ENCODE results near the gene PLCB4. TPM values are rescaled to one million over a fixed set of nuclear protein-coding genes. Genes with fewer than 3 reads are reported as not detected.

Gene PLCB4
- total RNA-seq, 1 donor from 2014 or later = 2.1 TPM

DNA sequence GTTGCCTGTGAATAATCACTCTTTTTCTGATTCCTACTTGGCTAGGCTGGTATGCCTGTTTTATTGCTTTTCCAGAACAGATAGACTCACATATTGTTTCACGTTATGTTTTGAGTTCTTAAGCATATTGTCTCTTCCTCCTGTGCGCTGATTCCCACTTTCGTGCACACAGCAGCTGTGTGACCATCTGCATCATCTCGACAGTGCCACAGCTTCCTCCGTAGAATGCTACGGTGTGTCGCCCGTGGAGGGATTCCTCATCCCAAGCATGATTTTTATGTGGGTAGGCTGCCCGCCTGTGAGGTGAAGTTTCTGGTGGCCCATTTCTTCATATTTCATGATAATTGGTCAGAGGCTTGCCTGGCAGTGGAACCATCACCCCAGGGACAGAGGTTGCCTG is 31.8 kb downstream of the PLCB4 start:
- DNase-seq (ENCODE audit: low read depth in 2 of 2) = no peak

DNA sequence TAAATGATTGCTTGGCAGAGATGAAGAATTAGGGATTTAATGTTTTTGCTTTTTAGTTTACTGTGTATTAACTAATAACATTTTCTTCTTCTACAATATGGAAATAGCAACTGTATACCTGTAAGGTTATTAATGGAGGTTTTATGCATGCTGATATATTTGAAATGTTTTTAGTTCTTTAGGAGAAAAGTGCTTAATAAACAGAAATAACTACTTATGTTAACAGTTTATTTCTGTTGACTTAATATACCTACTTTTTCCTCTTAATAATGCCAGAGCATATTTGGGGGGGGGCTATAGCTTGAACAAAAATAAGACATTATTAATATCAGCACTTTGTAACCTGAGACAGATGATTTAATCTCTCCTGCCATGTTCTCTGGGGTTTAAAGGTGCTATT is 33.6 kb downstream of the PLCB4 start:
- no peak for DNase-seq (ENCODE audit: low read depth in 2 of 2)

DNA sequence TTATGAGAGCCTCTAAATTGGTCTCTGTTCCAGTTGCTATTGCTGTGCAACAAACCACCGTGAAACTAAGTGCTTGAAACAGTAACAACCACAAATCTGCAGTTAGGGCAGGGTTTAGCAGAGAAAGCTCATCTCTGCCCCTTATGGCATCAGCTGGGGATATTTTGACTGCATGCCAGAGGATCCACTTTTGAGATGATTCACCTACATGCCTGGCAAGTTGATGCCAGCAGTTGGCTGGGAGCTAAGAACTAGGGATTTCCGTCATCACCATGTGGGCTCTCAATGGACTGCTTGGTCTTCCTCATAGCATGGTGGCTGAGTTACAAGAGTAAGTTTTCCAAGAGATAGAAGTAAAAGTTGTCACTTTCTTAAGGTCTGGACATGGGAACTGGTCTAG is 35.1 kb downstream of the PLCB4 start:
- no peak for DNase-seq (ENCODE audit: low read depth in 2 of 2)

DNA sequence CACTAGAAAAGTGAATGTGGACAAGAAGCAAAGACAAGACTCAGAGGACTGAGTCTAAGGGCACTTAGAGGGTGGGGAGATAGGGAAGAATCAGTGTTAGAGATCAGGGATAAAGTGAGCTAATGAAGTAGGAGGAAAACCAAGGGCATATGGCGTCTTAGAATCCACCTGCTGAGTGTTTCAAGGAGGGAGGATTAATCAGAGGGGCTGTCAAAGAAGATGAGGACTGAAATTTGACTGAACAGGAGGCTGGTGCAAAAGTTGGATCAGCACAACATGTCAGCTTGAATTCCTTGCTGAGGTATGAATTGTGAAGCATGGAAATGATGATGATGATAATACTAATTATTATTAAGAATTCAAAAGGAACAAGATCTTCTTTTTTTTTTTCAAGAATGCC is 39.4 kb downstream of the PLCB4 start:
- no peak for DNase-seq (ENCODE audit: low read depth in 2 of 2)

DNA sequence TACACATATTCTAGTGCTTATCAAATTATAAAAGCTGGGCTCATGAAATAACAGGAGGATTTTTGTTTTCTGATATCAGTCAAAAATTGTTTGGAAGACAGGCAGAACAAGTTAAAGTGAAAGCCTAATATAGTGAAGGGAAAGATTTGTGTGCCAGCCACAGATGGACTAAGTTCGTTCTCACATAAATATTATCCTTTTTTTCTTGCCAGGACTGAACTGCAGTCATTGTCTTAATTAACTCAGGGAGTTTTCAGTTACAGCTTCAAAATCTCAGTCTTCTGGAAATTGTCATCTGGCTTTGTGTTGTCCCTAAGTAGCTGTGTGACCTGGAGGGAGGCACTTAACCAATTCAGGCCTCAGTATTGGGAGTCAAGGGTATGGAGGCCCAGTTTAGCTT is 40.7 kb downstream of the PLCB4 start:
- no peak for DNase-seq (ENCODE audit: low read depth in 2 of 2)

DNA sequence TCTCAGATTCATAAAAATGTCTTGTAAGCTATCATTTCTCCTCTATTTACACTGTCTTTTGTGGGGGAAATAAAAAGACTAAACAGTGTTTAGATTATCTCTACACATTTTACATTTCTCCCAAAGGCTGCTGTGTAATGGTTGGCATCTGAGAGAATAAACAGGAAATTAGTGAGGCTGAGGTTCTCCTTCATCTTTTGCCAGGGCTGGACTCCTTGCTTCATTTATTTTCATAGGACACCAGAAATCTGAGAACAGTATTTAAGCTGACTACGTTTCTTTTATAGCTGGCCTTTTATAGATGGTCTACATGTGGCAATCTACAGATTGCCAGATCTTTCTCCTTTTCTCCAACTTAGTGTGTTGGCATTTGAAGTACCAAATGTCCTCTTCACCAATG is 41.5 kb downstream of the PLCB4 start:
- no peak for DNase-seq (ENCODE audit: low read depth in 2 of 2)

DNA sequence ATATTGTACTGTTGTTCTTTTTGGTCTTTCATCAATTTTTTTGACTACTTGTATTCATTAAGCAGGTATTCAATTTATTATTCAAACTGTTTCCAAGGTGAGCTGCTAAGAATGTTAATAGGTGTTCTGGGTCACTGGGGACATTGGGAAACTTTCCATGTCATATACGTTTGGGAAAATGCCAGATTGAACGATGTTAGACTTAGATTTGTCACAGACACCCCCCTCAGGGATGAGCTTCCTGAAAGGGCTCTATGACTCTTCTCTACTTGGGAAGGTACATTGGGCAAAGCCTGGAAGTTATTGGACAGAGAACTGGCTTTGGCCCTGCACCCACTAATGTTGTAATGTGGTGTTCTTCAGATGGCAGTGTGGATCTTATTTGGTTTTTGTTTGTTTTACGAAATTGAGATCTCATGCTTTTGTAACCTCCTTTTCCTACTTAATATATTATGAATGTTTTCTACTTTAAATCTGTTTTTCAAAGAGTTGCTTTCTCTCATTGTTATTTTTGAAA is 42.1 kb downstream of the PLCB4 start:
- DNase-seq (ENCODE audit: low read depth in 2 of 2) = no peak

DNA sequence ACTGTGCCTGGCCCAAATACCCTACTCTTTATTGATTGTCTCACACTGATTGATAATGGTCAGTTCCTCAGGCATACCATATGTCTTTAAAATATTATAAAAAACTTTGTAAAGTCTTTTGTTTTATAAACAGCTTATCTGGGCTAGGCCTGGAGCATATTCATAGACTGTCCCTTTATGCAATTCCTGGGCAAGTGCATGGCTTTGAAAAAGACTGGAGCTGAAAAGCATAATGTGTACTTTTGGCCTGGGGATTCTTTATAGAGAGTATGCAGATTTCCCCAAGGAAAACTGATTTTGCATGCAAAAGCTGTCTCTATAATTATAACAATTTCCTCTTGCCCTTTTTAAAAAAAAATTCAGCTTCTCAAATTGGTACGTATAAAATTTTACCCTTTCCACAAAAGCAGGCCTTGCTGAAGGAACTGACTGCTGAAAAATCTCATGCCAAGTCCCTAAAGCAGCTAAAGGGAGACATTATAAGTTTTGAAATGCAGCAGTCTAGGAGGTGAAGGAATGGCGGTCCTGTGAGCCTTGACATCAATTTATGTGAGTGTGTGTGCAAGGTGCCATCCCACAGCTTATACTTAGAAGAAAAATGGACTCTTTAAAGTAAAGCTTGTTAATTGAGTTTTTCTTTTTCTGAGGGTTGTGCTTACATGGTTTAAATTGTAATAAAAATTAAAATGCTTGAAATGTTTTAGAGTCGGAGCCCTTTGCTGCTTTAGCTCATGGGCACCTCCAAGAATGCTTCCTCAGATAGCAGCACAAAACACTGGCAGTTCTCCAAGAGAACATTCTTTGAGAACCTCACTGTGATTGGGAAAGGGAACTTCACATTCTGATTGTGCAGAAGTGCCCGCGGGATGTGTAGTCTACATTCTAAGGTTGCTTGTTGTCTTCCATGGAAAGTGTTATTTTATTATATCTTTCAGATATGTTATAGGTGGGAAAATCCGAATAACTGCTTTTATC is 43.9 kb downstream of the PLCB4 start:
- DNase-seq (ENCODE audit: low read depth in 2 of 2) = no peak

DNA sequence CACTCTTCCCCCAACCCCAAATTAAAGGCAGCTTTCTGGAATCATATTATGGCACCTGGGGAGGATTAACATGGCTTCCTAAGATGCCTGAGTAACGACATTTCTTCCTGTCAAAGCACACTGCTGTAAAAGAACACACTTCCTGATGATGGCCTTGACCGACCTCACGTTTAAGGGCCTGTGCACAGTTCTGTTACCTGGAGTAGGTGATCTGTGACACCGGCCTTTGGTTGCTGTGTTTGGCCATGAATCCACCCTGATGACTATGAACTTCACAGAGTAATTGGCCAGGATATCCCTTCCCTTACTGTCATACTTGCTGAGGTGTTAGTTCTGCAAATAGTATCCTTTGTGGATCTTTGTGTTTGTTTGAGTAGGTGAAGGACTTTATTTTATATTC is 45.8 kb downstream of the PLCB4 start:
- DNase-seq (ENCODE audit: low read depth in 2 of 2) = no peak

DNA sequence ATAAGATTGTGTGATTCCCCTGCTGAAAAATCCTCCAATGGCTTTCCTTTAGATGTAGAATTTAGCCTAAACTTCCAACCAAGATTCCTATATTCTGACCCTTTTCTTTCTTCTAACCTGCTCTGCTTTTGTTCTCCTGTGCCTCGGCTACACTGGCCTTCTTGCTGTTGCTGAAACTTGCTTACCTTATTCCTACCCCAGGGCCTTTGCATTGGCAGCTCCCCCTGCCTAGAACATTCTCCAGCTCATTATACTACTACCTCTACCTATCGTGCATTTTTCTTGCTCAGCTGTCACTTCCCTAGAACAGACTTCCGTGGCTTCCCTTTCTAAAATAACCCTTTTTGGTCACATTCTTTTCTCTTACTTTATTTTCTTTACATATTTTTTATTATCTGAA is 48.7 kb downstream of the PLCB4 start:
- DNase-seq (ENCODE audit: low read depth in 2 of 2) = no peak

DNA sequence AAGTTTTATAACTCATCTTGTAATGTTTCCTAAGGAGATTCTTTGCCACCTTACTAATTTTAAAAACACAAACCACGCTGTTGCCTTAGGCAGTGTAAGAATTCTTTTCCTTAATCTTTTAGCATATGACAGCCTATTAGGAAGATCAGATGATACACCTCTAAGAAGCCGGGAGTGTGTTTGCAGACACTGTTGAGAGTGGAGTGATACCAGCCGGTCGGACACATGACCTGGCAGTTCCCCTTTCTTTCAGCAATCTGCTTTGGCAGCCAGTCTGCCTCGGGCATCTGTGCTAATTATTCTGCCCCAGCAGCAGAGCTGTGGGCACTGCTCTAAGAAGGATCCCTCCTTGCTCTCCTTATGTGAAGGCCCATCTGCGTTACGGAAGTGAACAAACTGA is 50.9 kb downstream of the PLCB4 start:
- DNase-seq (ENCODE audit: low read depth in 2 of 2) = no peak

DNA sequence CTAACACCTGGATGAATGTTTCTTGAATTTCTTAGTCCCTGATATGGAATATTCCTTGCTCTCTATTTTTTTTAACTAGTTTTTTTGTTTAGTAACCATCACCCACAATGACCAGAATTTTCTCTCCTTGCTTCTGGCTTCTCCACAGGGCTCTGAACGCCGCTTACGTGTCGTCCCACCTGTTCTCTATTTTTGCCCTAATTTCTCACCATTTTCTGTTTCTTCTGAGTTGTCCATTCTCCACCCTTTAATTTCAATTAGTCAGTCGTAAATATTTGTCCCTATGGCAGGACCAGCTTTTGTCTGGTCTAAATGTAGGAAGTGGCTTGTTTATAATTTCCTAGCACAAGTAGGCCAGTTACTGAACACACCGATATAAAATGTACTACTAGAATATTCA is 52.3 kb downstream of the PLCB4 start:
- DNase-seq (ENCODE audit: low read depth in 2 of 2) = no peak

DNA sequence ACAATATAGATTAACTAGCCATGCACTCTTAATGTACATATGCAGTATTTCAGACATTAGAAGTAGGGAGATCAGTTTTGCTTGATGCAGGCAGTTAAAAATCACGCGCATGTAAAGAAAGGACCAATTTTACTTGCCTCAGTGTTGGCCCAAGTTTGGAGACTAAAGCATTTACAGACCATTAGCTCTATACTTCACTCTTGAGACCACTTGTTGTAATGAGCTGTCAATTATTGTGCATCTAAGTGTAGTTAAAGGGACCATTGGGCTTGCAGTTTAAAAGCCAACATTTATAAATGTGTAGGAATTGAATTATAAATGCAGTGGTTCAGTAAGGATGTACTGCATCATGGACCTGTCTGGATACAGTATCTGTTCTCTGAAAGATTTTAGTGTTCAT is 53.7 kb downstream of the PLCB4 start:
- no peak for DNase-seq (ENCODE audit: low read depth in 2 of 2)

DNA sequence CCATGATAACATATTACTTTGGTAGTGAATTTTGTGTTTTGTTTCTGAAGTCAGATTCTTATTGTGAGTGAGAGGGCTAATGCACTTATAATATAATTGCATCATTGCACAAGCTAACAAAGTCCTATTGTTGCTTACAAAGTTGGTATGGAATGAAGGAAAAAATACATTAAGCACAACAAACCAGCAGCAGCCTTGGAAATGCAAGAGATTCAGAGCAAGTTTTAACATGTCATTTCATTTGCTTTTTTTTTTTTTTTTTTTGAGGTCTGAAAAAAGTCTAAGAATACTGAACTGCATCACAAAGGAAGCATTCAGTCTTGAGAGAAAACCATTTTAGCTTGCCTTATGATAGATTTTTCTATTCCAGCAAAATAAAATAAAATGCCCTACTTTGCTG is 57.6 kb downstream of the PLCB4 start:
- DNase-seq (ENCODE audit: low read depth in 2 of 2) = no peak

DNA sequence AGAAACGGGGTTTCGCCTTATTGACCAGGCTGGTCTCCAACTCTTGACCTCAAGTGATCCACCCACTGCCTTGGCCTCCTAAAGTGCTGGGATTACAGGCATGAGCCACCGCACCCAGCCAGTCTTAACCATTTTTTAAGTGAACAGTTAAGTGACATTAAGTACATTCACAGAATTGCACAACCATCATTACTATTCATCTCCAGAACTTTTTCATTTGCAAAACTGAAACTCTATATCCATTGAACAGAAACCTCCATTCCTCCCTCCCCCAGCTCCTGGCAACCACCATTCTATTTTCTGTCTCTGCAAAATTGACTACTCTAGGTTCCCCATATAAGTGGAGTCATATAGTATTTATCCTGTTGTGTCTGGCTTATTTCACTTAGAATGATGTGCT is 59.7 kb downstream of the PLCB4 start:
- no peak for DNase-seq (ENCODE audit: low read depth in 2 of 2)

DNA sequence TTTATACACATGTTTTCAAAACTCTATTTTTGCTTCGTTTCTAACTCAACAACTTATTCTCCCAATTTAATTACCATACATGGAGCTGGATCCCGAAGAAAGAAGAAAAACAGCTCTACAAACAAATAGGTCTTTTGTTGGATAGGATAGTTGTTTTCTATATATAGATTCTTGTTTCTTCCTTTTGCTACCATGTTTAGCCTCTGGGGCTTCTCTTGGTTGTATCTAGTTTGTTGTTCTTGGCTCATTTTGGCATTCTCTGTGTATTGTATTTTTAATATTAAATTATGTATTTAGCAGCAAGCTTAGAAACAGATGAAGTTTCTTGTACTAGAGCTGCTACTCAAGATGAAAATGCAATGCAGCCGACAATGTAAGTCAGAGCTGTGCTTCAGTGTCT is 60.9 kb downstream of the PLCB4 start:
- no peak for DNase-seq (ENCODE audit: low read depth in 2 of 2)

DNA sequence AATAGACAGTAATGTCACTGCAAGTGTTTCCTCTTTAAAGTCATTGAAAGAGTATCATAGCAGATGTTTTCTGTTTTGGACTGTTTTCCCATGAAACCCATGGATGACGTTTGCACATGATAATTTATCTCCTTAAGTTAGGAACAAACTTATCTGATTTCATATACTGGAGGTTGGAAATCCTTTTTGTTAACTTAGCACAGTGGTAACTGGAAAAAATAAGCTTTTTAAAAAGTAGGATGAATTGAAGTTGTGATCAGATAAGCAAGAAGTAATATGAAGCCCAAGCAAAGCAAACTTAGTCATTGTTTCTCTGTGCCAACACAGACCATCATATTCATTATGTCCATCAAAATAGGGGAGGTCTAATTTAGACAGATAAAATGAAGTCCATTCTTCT is 61.6 kb downstream of the PLCB4 start:
- no peak for DNase-seq (ENCODE audit: low read depth in 2 of 2)

DNA sequence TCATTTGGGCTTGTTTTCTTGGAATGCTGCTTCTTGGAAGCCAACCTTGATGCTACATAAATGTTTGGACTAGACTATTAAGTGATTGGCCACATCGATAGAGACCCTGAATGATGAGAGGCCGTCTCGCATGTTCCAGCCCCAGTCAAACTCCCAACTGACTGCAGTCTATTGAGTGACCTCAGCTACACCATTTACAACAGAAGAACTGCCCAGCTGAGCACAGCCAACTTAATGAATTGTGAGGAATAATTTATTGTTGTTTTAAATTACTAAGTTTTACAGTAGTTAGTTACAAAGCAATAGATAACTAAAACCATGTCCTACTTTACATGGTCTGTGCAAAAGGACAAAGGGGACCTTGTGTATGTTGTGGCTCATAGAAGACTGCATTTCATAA is 63.0 kb downstream of the PLCB4 start:
- DNase-seq (ENCODE audit: low read depth in 2 of 2) = no peak

DNA sequence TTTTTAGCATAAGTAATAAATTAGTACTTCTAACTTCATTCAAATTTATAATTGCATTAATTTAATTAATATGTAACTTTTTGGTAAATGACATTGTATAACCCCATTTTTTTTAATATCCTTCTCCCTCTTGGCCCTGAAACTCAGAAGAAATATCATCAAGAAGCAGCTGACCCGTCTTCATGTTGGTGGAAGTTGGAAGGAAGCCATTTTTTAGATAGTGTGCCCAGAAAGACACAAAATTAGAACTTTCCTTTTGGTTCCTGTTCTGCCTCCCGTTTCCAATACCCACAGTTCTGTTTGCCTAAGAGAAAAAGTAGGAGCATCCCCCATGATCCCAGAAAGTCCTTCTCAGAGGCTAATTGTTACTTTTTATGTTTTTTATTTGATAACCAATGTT is 65.5 kb downstream of the PLCB4 start:
- DNase-seq (ENCODE audit: low read depth in 2 of 2) = no peak

DNA sequence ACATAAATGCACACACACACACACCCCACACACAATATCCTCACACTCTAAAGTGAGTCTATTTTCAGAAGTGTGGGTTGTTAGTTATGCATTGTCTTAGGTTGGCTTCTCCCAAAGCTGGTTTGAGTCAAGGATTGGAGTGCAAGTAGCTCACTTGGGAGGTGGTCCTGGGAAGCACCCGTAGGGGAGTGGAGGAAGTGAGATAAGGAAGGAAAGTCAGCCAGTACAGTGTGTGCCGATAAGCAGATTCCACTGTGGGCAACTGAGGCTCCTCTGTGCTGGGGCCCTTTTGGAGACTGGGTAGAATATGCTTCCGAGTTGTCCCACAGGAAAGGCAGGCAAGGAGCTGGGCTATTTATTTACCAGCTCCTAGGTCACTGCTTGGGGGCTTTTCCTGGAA is 67.2 kb downstream of the PLCB4 start:
- no peak for DNase-seq (ENCODE audit: low read depth in 2 of 2)

DNA sequence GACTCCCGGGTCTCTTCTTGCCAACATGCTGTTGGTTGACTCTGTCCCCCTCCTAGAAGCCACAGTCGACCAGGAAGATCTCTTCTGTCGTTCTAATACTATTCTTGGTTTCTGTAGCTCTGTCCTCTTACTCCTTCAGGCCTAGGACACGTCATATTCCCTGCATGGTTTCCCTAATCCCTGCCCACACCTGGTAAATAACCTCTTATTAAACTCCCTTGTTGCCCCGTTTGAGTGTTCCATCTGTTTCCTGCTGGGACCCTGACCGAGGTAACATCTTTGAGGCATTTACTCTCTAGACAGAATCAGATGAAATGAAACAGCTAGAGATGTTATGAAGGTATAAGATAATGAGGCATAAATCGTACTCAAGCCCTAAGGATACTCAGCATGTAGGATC is 68.1 kb downstream of the PLCB4 start:
- DNase-seq (ENCODE audit: low read depth in 2 of 2) = no peak

DNA sequence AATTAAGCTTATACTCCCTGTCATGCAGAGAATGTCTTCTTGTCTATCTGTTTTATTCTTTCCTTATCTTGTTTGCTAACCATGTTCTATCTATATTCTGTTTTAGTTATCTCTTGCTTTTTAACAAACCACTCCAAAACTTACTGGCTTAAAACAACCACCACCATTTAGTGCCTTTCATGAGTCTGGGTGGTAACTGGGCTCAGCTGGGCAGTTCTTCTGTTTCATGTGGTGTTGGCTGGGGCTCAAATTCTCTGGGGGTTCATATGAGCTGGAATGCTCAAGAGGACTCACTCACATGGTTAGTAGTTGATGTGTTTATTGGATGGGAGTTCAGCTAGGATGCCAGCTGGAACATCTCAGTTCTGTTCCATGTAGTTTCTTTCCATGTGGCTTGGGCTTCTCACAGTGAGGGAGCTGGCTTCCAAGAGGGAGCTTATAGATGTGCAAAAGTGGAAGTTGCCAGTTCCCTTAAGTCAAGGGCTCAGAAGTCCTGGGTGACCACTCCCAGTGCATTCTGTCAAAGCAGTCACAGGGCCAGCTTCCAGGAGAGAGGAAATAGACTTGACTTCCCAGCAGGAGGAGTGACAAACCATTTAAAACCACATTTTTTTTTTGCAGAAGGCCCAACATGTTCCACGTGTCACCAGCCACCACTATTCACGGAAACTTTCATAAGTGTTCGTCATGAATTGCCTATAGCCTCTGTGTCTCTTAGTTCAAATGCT is 70.4 kb downstream of the PLCB4 start:
- no peak for DNase-seq (ENCODE audit: low read depth in 2 of 2)

Measured in dermis microvascular lymphatic vessel endothelial cell (primary cell).